Astrocyte (in vitro differentiated cells and primary cell): ENCODE results near the gene KRTAP3-2. TPM values are rescaled to one million over a fixed set of nuclear protein-coding genes. Genes with fewer than 3 reads are reported as not detected.

Experiments used
- DNase-seq: peaks from one replicate; pipeline ENCODE4 v3.0.0-alpha.2; 2010; ENCODE audit warnings: low read depth
- FAIRE-seq: peaks from 2 replicates; lab custom pipeline; 2011; peaks lifted over from hg19 to GRCh38; lab: Jason Lieb, UNC
- H2AFZ ChIP-seq: 2 replicates; pipeline ENCODE4 v1.6.0; 2012; ENCODE audit warnings: low read depth, low read length, inconsistent platforms
- H3K27ac ChIP-seq: 2 replicates; pipeline ENCODE4 v1.5.1; 2011; ENCODE audit warnings: low read depth, low read length, inconsistent platforms
- H3K27me3 ChIP-seq: 2 replicates; pipeline ENCODE4 v1.6.0; 2011; ENCODE audit warnings: low read length, inconsistent platforms; ENCODE audit not compliant: insufficient read depth
- H3K36me3 ChIP-seq: 2 replicates; pipeline ENCODE4 v1.5.1; 2011; ENCODE audit warnings: low read length, inconsistent platforms; ENCODE audit not compliant: insufficient read depth
- H3K4me1 ChIP-seq: 2 replicates; pipeline ENCODE4 v1.5.1; 2011; ENCODE audit warnings: low read length, inconsistent platforms; ENCODE audit not compliant: insufficient read depth
- H3K4me2 ChIP-seq: 2 replicates; pipeline ENCODE4 v1.6.0; 2012; ENCODE audit warnings: low read length, inconsistent platforms
- H3K4me3 ChIP-seq: 2 replicates; pipeline ENCODE4 v1.5.1; 2011; ENCODE audit warnings: low read depth, mild to moderate bottlenecking, low read length, inconsistent platforms; ENCODE audit not compliant: insufficient read depth
- H3K79me2 ChIP-seq: 2 replicates; pipeline ENCODE4 v1.6.0; 2012; ENCODE audit warnings: mild to moderate bottlenecking, low read length, inconsistent platforms; ENCODE audit not compliant: insufficient read depth
- H3K9ac ChIP-seq: 2 replicates; pipeline ENCODE4 v1.6.0; 2012; ENCODE audit warnings: mild to moderate bottlenecking, low read length, inconsistent platforms
- H3K9me3 ChIP-seq: 2 replicates; pipeline ENCODE4 v1.5.1; 2012; ENCODE audit warnings: low read depth, mild to moderate bottlenecking, low read length, inconsistent platforms; ENCODE audit not compliant: insufficient read depth
- H4K20me1 ChIP-seq: 2 replicates; pipeline ENCODE4 v1.6.0; 2012; ENCODE audit warnings: low read length, inconsistent platforms; ENCODE audit not compliant: insufficient read depth
- H3K27ac Mint-ChIP-seq: one replicate; pipeline ENCODE4 v1.8.0; 2021; ENCODE audit warnings: mild to moderate bottlenecking, mixed read lengths; ENCODE audit not compliant: unreplicated experiment
- H3K27me3 Mint-ChIP-seq: one replicate; pipeline ENCODE4 v1.8.0; 2021; ENCODE audit warnings: low read depth, mixed read lengths; ENCODE audit not compliant: unreplicated experiment
- H3K36me3 Mint-ChIP-seq: one replicate; pipeline ENCODE4 v1.8.0; 2021; ENCODE audit warnings: low read depth, mixed read lengths; ENCODE audit not compliant: unreplicated experiment
- H3K4me1 Mint-ChIP-seq: one replicate; pipeline ENCODE4 v1.8.0; 2021; ENCODE audit warnings: low read depth, mixed read lengths; ENCODE audit not compliant: unreplicated experiment
- H3K4me3 Mint-ChIP-seq: one replicate; pipeline ENCODE4 v1.8.0; 2021; ENCODE audit warnings: mild to moderate bottlenecking, moderate library complexity, mixed read lengths; ENCODE audit not compliant: unreplicated experiment
- H3K9me3 Mint-ChIP-seq: one replicate; pipeline ENCODE4 v1.8.0; 2021; ENCODE audit warnings: mild to moderate bottlenecking, mixed read lengths; ENCODE audit not compliant: unreplicated experiment
- EZH2 ChIP-seq: IDR thresholded peaks from 2 replicates; pipeline ENCODE4 v1.6.1; 2012; ENCODE audit warnings: mild to moderate bottlenecking, low read length, inconsistent platforms; ENCODE audit not compliant: insufficient read depth
- total RNA-seq: library from RNA; stranded (reverse); gene quantifications from 2 replicates; pipeline ENCODE4 v1.2.1, GENCODE V29; 2021
- TF ChIP-seq, protein P1 (sequence below): IDR thresholded peaks from 2 replicates; pipeline ENCODE4 v1.5.1; 2011; ENCODE audit warnings: low read depth, mild to moderate bottlenecking, inconsistent platforms, low read length, moderate library complexity; ENCODE audit not compliant: insufficient read depth

KRTAP3-2 gene
- total RNA-seq, 1 donor from 2014 or later, result not detected

DNA sequence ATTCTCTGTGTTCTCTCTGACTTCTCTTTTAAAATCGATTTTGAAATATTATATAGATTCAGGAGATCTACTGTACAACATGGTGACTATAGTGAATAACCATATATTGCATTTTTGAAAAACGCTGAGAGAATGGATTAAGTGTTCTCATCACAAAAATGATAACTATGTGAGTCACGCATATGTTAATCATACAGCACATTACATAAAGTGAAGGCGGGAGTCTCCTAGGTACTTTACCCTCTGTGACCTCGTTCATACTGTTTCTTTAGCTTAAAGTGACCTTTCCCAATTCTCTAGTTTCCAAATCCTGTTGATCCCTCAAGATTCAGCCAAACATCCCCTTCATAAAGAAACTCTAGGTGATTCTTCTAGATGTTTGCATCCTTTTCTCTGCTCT lies 3.1 kb upstream of the KRTAP3-2 start:
- Mint-ChIP-seq H3K4me3 (no peak overlapping the region), H3K4me1 (no peaks in the 10 kb centered on the region), H3K27ac (no peak overlapping the region), H3K9me3 (no peaks in the 10 kb centered on the region), H3K27me3 (peaks cover 2% of the 10 kb centered on the region), H3K36me3 (no peaks in the 10 kb centered on the region)
- Histone ChIP-seq H2AFZ (no peak overlapping the region), H3K9ac (no peak overlapping the region), H3K79me2 (no peaks in the 10 kb centered on the region), H4K20me1 (no peaks in the 10 kb centered on the region), H3K4me2 (no peak overlapping the region), H3K9me3 (no peaks in the 10 kb centered on the region), H3K27me3 (no peaks in the 10 kb centered on the region), H3K27ac (no peak overlapping the region), H3K4me1 (no peaks in the 10 kb centered on the region), H3K36me3 (no peaks in the 10 kb centered on the region), H3K4me3 (no peak overlapping the region)
- DNase-seq, result no peak
- TF ChIP-seq EZH2, result no peak
- TF ChIP-seq, protein P1, sequence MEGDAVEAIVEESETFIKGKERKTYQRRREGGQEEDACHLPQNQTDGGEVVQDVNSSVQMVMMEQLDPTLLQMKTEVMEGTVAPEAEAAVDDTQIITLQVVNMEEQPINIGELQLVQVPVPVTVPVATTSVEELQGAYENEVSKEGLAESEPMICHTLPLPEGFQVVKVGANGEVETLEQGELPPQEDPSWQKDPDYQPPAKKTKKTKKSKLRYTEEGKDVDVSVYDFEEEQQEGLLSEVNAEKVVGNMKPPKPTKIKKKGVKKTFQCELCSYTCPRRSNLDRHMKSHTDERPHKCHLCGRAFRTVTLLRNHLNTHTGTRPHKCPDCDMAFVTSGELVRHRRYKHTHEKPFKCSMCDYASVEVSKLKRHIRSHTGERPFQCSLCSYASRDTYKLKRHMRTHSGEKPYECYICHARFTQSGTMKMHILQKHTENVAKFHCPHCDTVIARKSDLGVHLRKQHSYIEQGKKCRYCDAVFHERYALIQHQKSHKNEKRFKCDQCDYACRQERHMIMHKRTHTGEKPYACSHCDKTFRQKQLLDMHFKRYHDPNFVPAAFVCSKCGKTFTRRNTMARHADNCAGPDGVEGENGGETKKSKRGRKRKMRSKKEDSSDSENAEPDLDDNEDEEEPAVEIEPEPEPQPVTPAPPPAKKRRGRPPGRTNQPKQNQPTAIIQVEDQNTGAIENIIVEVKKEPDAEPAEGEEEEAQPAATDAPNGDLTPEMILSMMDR, result no peak
- peak; percentile 59 for FAIRE-seq

DNA sequence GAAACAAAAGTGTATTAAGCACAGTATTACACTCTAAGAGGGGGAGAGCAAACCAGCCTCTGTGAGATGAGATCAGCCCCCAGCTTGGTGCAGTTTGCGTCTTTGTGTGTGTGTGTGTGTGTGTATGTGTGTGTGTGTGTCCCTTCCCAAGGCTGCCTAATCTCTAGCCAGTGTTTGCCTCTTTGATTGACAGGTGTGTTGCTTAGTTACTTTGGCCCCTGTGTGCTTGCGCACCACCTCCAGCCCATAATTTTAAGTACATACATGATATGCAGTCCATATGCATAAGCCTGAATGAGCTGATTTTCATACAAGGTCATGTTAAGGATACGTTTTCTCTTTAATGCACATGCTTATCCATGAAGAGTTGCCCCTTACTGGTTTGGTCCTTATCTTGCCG lies 2.1 kb upstream of the KRTAP3-2 start:
- no peak overlapping the region for H3K27ac Mint-ChIP-seq
- no peaks in the 10 kb centered on the region for H3K9me3 Mint-ChIP-seq
- H3K4me2 ChIP-seq, result no peak overlapping the region

DNA sequence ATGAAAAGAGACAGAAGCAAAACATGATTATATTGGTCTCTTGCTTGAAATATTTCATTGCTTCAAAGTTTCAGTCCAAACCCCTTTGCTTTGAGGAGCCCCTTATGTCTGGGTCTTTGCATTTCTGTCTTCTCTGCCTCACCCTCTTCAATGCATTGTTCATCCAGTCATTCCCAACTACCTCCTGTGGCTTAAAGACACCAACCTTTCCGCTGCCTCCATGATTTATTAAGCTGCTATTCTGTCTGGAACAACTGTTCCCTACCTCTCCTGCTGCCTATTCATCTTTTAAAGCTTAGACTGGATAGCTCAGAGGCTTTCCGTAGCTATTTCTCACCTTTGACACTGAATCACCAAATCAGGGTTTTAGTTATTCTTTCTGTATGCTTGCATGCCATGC lies 2.3 kb downstream of the KRTAP3-2 start:
- H3K27me3 ChIP-seq, result no peaks in the 10 kb centered on the region
- H3K79me2 ChIP-seq, result no peaks in the 10 kb centered on the region
- no peaks in the 10 kb centered on the region for H3K27me3 Mint-ChIP-seq
- H3K36me3 ChIP-seq, result no peaks in the 10 kb centered on the region
- DNase-seq (no peak), FAIRE-seq (no peak)
- no peak overlapping the region for H3K4me3 Mint-ChIP-seq
- TF ChIP-seq, protein P1, result no peak
- TF ChIP-seq EZH2, result no peak
- no peaks in the 10 kb centered on the region for H3K9me3 Mint-ChIP-seq
- H3K9me3 ChIP-seq, result no peaks in the 10 kb centered on the region
- peak overlapping the region; percentile 35 for H3K4me2 ChIP-seq
- H4K20me1 ChIP-seq, result no peaks in the 10 kb centered on the region
- peak overlapping the region; percentile 24 for H2AFZ ChIP-seq
- H3K27ac Mint-ChIP-seq, result no peak overlapping the region
- no peak overlapping the region for H3K9ac ChIP-seq
- no peak overlapping the region for H3K4me3 ChIP-seq
- peaks cover 7% of the 10 kb centered on the region for H3K4me1 Mint-ChIP-seq
- no peaks in the 10 kb centered on the region for H3K36me3 Mint-ChIP-seq
- H3K4me1 ChIP-seq, result no peaks in the 10 kb centered on the region
- no peak overlapping the region for H3K27ac ChIP-seq

More for the DNA sequence above, 2.1 kb upstream of the KRTAP3-2 start:
- FAIRE-seq (no peak), DNase-seq (no peak)
- Histone ChIP-seq H3K27ac (no peak overlapping the region), H3K27me3 (no peaks in the 10 kb centered on the region), H3K9me3 (no peaks in the 10 kb centered on the region), H2AFZ (no peak overlapping the region), H3K36me3 (no peaks in the 10 kb centered on the region), H4K20me1 (no peaks in the 10 kb centered on the region), H3K4me1 (no peaks in the 10 kb centered on the region), H3K4me3 (no peak overlapping the region), H3K79me2 (no peaks in the 10 kb centered on the region), H3K9ac (no peak overlapping the region)
- peaks cover 6% of the 10 kb centered on the region for H3K4me1 Mint-ChIP-seq
- peaks cover 2% of the 10 kb centered on the region for H3K27me3 Mint-ChIP-seq
- no peaks in the 10 kb centered on the region for H3K36me3 Mint-ChIP-seq
- no peak overlapping the region for H3K4me3 Mint-ChIP-seq
- no peak for TF ChIP-seq EZH2
- TF ChIP-seq, protein P1, result no peak
